Kasumi-1 (cell line): ENCODE data around the gene PLK2.
A peak's percentile ranks its signal among the peaks of the same experiment; 100 is the strongest.

Source experiments
- DNase-seq, 2 experiments: peaks; one replicate each; lab custom pipeline; 2025; lab: John Stamatoyannopoulos, UW

PLK2 gene

DNA sequence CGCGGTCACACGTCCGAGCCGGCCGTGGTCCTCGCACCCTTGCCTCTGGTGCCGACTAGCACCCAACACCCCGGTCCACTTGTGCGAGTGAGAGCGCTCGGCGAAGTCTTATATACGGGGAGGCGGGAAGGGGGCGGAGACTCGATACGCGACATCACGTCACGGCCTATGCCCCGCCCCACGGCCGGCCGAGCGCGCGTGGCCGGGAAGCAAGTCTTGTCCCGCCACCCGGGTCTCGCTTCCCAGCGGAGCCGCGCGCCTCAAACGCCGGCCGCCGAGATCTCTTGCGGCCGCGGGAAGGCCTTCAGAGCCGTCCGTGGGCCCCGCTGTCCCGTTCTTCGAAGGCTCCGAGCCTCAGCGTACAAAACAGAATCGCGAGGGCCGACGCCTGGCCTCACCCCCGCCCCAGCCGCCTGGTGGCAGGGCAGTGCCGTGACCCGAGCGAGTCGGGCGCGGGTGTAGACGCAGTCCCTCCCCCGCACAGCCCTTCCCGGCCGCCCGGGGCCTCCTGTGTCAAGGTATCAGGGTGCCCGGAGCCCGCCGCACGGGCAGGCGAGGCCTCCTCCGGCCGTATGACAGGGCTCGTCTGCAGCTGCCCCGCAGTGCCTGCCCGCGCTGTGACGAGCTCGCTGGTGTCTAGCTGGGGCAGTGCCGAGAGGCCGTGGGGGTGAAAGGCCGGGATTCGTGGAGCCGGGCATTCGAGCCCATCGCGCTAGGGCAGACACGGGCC, at the start of gene PLK2:
PLK2 (minus strand) TSS at position 85 of the 730 bp plus-strand sequence. CDS start 127 bp downstream, outside the sequence.
- DNase-seq: peak; percentile 74 to 75

DNA sequence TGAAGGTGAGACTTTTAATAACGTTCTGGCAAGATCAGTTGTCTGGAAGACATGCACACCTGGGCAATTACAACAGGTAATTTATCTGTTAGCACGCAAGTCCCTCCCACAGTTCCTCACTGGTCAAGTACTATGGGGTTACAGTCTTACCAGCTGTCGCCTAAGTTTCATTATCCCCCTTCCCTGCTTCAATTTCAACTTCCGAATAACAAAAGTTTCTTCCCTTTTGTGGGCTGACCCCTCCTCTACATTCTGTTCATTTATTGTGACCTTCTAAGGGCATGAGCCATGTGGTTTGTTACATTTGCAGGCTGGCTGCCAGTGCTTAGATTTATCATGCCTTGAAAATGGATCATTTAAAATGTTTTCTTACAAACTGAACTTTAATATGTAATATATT, 47.8 kb upstream of the PLK2 start:
- no peak for DNase-seq

DNA sequence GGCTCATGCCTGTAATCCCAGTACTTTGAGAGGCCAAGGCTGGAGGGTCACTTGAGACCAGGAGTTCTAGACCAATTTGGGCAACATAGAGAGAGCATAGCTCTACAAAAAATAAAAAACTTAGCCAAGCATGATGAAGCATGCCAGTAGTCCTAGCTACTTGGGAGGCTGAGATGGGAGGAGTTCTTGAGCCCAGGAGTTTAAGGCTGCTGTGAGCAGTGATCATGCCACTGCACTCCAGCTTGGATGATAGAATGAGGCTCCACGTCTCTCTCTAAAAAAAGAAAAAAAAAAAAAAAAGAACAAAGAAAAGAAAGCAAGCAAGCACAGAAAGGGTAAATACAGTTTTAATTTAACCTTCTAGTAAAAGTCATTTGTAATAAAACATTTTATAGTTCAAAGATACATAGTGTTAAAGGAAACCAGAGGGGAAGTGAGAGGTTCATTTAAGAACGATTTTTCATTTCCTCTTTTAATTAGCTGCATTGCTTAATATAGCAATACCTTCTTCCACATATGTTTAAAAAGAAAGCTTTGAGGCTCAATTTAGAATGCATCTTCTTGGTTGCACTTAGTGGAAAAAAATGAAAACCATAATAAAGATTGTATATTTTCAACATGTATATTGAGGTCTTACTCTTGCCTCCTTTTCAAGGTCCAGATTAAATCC, 46.2 kb upstream of the PLK2 start:
- DNase-seq: peak; percentile 14 to 29

DNA sequence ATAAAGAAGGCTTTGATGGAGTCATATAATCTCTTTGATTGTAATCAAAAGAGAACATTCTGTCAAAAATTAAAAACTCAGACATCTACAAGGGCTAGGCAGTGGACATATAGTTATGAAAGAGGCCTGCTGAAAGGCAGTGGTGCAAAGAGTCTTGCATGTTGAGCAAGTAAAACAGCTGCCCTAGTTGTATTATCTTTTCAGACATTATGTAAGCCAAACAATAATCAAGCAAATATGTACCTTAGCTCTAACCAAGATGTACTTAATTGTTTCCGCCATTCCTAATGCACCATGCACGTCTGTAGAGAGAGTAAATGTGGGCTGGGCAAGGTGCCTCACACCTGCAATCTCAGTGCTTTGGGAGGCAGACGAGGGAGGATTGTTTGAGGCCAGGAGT, 45.6 kb upstream of the PLK2 start:
- no peak for DNase-seq

DNA sequence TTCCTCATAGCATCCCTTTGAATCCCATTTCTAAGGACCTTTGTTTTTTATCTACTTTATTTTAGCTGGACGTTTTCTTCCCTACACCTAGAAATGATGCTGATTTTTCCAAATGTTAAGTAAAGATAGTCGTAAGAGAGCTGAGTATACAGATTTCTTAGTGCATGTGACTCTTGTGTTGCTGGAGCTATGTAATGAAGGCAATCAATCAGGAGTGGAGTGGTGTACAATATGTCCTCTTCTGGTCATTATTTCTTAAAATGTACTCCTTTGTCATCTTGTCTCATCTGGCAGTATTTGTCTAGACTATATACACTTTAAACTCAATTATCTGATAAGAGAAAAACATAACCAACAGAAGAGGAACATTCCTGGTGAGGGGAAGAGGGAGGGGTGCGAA, 44.9 kb upstream of the PLK2 start:
- no peak for DNase-seq

DNA sequence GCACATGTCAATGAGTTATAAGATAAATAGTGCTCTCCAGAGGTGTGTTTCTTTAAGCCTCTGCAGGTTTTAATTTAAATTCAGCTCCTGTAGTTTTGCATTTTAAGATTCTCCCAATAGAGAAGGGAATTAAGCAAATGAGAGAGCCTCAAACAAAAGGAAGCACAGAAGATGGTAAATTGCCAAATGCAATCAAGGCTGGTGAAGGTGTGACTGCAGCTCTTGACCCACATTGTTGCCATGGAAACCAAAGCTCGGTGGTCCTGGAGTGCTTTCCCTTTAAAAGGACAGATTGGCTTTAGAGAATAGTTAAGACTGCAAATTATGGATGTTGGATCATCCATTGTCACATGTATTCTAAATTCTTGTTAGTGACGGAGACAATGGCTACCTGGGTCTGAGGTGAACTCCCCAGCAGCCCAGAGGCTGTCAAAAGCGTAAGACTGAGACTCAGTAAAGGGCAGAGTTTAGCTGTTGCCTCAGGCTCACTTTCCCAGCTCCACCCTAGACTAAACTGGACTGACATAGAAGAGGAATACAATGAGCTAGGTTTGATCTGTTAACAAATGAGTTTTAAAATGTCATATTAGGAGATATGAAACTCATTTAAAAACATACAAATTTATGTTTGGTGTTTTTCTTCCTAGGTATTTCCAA, 43.6 kb upstream of the PLK2 start:
- DNase-seq: no peak

DNA sequence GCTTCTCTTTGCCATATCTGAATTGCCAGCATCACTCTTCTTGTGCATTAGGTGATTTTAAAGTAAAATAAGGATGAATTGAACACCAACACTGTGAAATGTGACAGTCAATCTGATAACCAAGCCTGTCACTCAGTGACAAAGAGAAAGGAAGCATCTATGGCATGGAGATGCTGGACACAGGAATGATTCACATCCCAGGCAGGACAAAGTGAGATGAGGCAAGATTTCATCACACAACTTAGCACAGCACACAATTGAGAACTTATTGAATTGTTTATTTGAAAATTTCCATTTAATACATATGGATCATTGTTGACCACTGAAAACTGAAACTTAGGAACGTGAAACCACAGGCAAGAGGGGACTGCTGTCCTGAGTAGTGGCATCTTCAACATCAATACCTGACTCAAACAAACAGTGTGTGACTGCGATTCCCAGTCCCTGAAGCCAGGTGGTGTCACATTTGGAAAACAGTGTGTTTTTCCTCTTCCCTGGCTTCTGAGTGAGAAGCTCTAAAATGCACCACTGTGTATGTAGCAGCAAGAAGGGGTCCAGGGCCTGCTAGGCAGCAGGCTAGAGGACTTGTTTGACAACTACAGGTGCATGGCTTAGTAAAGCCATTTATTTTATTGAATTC, 42.0 kb upstream of the PLK2 start:
- DNase-seq: no peak

DNA sequence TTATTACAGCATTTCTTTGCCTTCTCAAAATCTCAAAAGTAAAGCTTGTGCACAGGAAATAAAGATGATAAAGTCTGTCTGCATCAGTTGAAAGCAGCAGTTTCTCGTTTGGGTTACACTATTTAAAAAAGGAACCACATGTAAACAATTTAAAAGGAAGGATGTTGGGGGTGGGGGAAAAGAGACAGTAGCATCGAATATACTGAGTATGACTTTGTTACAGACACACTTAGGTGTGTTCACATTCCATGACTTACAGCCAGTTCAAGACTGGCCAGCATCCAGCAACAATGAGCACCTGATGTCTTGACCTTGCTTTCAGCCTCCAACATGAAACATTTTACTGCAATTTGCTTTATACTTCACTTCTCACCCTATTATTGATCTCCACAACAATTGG, 40.1 kb upstream of the PLK2 start:
- peak in 1 of 2 experiments; percentile 10 for DNase-seq

DNA sequence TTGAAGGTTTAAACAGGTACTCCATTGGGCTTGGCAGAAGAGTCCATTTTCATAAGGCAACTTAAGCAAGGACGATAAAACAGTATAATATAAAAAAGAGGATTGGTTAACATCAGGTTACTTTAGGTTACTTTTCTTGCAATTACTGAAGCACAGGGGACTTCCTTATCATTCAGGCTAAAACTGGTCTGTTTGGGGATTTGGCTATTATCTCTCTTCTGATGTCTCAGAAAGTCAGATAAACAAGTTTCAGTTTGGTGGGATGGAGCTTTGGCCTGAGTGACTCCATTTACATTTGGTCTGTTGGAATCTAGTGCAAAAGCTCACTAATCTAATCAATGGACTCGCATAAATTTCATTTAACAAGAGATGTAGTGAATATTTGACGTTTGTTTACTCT, 39.3 kb upstream of the PLK2 start:
- no peak for DNase-seq

DNA sequence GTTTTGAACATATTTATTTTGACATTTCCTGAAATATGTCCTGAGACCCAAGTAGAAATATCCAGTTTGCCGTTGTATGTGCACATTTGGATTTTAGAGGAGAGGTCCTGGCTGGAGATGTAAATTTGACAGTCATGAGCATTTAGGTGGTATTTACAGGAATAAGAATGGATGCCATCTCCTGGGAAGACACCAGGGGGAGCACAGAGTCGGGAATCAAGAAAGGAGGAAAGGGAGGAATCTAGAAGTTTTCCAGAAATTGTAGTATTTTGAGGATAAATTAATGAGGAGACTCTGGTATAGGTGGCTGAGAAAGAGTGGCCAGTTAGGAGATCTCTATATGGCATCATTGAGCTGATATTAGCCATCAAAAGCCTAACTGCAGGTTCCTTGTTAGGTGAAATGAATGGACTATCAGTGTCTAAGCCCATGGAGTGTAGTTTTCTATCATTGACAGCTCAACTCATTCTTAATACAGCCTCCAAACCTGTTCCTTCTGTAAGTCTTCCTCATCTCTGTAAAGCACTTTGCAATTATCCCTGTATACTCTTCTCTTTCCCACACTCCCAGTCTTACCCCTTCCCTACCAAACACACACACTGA, 38.6 kb upstream of the PLK2 start:
- DNase-seq: peak in 1 of 2 experiments; percentile 24

DNA sequence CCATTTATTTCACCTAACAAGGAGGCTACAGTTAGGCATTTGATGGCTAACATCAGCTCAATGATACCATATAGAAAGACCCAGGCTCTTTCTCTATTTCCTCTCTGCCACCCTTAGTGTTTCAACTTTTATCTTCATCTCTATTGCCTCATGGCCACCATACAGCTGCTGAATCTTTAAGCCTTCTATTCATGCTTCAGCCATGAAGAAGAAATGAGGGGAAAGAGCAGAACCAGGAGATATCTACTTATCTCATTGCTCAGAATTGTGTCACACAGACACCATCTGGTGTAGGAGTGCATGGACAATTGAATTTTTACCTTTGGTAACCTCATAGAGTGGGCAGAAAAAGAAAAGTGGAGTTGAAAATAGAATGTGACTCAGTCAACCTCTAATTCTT, 38.0 kb upstream of the PLK2 start:
- no peak for DNase-seq

DNA sequence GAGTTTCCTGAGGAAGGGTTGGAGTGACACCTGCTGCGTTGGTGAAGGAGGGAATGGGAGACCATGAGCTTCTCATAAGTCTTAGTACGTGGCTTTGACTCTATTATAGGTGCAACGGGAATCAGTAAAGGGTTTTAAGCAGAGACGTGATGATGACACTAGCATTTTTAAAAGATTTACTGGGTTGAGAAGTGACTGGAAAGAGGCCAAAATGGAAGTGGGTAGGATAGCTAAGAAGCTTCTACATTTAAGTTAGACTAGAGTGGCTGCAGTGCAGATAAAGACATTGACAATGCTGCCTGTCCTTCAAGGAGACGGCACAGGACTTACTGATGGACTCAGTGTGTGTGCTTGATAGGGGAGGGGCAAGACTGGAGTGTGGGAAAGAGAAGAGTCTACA, 37.5 kb upstream of the PLK2 start:
- DNase-seq: no peak

DNA sequence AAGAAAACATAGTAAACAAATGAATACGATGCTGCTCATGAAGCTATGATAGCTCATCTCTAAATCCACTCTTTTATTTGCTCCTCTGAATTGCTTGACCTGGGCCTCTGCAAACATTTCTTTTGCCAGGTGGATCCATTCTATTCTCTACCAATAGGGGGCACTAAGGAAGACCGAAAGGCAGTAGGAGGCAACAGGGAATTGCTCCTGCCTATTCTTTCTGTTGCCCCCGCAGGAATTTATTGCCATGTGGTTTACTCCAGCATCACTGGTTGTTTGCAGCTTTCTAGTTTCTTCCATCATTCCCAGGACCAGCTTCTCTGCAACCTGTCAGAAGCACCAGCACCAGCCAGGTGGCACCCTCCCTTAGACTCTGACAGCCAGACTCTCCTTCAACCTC, 36.6 kb upstream of the PLK2 start:
- DNase-seq: peak in 1 of 2 experiments; percentile 24

DNA sequence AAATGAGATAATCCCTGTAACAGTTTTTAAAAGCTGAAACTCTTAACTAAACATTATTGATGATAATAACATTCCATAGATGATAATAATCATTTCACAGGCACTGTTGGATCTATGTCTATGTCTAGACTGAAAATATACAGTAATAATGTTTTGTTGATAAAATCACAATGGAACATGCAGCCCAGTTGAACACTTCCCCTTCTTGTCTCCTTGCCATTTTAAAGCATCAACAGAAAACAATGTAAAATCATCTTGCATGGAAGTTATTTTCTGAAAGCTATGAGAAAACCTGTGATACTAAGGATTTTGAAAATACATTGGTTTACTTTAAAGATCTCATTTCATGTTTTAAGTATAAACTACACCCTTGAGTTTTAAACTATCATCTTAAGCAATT, 33.3 kb upstream of the PLK2 start:
- DNase-seq: peak; percentile 13 to 53

DNA sequence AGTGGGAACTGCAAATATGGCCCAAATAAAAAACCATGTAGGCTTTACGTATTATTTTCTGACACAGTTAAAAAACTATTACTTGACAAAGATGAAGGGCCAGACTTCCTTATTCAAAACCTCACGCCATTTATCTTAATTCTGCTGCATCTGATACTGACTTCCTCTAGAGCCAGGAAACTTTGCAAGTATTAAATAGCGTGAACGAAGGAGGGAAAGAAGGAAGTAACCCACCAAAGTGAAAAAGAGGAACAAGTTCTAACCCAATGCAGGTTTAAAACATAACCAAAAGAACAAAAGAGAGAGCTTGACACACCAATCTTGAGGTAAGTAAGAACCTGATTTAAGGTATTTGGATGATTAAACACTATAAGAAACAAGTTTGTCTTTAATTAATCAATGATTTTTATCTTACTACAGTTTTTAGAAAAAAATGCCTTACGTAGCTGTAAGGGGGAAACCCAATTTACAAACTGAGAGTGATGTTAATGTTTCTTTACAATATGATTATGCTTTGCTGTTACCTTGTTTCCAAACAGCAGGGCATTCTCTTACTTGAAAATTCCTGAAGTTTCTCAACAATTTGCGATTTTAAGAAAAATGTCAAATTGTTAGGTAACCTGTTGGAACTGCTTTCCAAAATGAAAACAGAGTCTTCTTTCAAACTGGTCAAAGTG, 31.5 kb upstream of the PLK2 start, which contains the start of gene GAPT:
GAPT (plus strand) TSS at position 220 of the 677 bp plus-strand sequence. CDS start 3,102 bp downstream, outside the sequence.
- peak; percentile 95 to 97 for DNase-seq

DNA sequence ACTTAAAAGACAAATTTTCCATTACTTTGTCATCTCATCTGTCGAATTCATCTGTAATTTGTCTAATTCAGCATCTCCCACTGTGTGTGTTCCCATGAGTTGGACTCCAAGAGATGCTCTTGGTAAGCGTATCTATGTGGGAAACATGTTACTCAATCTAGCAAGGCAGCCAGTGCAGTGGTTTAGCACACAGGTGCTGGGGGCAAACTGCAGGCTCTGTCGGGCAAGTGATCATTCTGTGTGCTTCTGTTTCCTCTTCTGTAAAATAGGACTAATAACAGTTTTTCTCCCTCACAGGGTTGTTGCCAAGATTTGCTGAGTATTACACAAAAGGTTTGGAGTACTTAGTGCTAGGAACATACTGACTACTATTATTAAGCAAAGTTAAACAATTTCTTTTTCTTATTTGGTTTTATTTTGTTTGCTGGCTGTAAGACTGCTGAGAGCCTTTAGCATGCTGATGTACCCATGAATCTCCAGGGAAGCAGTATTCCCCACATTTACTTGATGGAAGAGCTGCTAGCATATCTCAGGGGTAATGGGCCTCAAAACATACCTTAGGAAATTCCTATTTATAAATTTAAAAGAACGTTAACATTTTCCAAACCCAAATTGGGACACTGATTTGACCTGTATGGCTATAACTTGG, 30.6 kb upstream of the PLK2 start:
- DNase-seq: peak; percentile 71 to 81

DNA sequence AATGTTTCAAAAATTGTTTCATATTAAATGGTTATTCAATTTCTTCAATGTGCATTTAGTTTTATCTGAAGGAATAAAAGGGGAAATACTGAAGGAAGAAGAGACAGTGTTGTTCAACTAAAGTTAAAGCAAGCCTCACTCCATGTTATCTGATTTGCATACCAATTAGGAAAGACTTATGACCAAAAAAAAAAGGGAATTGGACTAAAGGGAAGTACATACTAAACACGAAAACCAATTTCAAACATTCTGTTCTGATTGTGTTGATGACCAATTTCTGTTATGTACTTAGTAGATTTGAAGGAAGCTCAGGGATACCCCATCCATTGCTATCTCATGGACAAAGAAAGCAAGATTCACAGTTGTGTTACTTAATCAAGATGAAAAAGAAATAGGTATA, 26.4 kb upstream of the PLK2 start:
- no peak for DNase-seq

DNA sequence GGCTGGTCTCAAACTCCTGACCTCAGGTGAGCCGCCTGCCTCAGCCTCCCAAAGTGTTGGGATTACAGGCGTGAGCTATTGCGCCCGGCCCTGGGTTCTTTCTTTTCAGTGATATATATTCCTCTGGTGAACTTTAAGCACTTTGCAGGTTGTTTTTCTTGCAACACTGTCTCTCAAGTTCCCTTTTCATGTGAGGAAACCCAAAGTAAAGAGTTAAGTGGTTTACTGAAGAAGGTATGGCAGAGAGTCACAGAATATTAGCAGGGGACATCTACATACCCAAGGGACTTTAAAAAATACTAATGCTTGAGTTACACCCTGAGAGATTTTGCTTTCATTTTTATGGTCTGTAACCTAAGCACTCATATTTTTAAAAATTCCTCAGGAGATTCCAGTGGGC, 24.6 kb upstream of the PLK2 start:
- DNase-seq: peak in 1 of 2 experiments; percentile 21

DNA sequence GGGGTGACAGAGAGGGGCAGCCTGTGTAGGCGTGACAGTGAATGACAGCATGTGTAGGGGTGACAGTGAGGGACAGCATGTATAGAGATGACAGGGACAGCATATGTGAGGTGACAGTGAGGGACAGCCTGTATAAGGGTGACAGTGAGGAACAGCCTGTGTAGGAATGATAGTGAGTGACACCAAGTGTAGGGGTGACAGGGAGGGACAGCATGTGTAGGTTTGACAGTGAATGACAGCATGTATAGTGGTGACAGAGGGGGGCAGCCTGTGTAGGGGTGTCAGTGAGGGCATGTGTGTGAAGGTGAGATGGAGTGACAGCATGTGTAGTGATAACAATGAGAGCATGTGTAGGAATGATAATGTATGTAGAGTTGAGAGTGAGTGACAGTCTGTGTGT, 22.6 kb upstream of the PLK2 start:
- DNase-seq: no peak

DNA sequence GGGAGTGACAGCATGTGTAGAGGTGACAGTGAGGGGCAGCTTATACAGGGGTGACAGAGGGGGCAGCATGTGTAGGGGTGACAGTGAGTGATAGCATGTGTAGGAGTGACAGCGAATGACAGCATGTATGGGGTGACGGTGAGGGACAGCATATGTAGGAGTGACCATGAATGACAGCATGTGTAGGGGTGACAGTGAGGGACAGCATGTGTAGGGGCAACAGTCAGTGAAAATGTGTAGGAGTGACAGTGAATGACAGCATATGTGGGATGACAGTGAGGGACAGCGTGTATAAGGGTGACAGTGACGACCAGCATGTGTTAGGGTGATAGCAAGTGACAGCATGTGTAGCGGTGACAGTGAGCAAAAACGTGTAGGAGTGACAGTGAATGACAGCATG, 21.9 kb upstream of the PLK2 start:
- no peak for DNase-seq

DNA sequence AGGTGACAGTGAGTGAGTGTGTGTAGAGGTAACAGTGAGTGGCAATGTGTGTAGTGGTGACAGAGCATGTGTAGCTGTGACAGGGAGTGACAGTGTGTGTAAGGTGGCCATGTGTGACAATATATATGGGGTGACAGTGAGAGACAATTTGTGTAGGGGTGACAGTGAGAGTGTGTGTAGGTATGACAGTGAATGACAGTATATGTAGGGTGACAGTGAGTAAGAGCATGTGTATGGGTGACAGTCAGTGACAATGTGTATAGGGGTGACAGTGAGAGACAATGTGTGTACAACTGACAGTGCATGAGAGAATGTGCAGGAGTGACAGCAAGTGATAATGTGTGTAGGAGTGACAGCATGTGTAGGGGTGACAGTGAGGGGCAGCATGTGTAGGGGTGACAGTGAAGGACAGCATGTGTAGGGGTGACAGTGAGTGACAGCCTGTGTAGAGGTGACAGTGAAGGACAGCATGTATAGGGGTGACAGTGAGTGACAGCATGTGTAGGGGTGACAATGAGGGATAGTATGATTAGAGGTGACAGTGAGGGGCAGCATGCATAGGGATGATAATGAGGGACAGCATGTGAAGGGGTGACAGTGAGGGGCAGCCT, 21.3 kb upstream of the PLK2 start:
- no peak for DNase-seq
